Midbrain (tissue), 1 donor: ENCODE results near the gene KRT7.
"Not testable (repeated sequence)": the region's sequence is repeated elsewhere in the genome, so short reads cannot be mapped to it uniquely, and the experiment has no call there.

Source experiments
- DNase-seq: peaks from one replicate; lab custom pipeline; 2025; lab: John Stamatoyannopoulos, UW

Gene KRT7

GRCh38 chr12:52243856-52244614 is 11.0 kb downstream of the KRT7 start:
- no peak for DNase-seq

DNA sequence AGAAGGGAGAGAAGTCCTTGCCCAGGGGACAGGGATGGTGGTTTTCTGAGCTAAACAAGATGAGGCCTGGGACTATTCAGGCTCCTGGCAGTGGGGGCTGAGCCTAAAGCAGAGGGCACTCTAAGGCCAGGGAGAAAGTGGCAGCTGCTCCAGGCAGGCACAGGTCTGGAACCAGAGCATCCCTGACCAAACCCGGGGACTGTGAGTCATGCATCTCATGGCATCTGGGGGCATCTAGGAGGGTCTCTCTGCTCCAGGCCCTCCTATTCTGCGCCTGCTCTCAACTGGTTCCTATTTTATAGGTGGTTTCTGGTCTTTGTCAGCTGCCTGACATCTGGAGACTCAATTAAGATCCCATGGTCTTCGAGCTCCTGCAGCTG is 11.6 kb downstream of the KRT7 start:
- no peak for DNase-seq

GRCh38 chr12:52245259-52245961 is 12.4 kb downstream of the KRT7 start:
- DNase-seq = no peak

- no peak for DNase-seq
Observed at GRCh38 chr12:52245962-52246569, 13.0 kb downstream of the KRT7 start.

GRCh38 chr12:52246720-52247621 is 13.9 kb downstream of the KRT7 start:
- peak; percentile 11 for DNase-seq

- no peak for DNase-seq
Observed at GRCh38 chr12:52247622-52248540, 14.8 kb downstream of the KRT7 start.

- DNase-seq = peak; percentile 54
Observed at GRCh38 chr12:52248541-52249461, 15.8 kb downstream of the KRT7 start.

DNA sequence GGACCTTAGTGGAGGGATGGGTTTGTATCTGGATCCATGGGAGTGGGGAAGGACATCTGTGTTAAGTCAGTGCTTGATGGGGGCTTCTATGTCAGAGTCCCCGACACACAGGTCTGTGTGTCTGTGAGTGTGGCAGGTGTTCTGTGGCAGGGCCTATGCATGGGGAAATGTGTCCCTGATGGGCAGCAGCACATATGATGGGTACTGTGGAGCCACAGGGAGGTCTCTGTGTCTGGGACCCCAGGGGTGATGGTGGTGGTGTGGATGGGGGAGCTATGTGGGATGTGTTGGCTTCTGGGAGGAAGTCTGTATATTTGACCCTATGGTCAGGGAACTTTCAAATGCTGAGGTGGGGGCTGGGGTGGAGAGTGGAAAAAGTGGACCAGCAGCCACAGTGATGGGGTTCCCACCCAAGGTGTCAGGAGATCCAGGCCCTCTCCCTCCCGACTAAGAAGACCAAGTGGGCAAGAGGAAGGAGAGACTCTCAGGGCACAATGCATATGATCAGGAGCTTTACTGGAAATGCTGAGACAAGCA is 16.5 kb downstream of the KRT7 start:
- DNase-seq = no peak

GRCh38 chr12:52250048-52250990 is 17.3 kb downstream of the KRT7 start:
- DNase-seq = no peak

- DNase-seq = no peak
Observed at GRCh38 chr12:52251367-52252051, 18.5 kb downstream of the KRT7 start.

DNA sequence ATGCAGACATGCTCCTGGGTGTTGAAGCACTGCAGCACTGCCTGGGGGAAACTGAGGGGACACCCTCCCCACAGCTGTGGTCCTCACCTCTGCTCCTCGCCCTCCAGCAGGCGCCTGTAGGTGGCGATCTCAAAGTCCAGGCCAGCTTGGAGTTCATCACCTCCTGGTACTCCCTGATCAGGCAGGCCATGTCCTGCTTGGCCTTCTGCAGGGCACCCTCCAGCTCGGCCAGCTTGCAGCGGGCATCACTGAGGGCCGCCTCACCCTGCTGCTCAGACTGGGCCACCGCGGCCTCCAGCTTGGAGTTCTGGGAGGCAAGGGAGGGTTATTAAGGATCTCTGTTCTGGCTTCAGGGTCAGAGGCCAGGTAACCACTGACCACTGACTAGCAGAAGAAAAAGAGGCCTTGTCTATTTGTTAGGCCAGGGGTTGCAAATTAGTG is 19.2 kb downstream of the KRT7 start:
- DNase-seq = not testable (repeated sequence)

GRCh38 chr12:52252728-52253343 is 19.8 kb downstream of the KRT7 start:
- DNase-seq = no peak

- DNase-seq = no peak
Observed at GRCh38 chr12:52253391-52254179, 20.5 kb downstream of the KRT7 start.

DNA sequence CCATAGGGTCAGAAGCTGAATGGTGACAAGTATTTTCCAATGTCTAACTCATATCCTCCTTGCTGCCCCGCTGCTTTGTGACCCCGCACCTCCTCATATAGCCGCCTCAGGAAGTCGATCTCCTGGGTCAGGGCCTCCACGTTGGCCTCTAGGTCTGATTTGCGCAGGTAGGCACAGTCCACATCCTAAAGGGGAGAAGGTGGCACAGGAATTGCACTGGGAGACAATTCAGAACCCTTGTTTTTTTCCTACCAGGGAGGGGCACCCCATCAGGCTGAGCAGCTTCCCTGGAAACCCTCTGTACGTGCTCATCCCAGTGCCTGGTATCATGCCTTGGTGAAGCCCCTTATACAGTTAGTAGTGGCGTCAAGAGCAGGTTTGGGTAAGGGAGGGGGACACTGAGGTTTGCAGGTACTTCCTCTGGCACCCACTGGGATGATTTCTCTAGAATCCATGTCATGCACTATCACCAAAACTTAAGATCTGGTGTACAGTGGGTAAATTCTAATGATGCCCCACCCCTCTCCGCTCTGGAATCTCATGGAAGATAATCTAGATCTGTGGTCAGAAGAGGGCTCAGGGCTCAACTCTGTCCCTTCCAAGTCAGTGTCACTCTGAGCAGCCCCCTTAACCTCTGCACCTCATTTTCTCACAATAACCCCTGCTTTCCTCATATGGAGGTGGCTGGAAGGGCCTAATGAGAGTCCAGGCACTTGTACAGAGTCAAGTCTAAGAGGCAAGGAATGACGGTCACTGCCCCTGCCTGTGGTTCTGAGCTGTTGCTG is 21.3 kb downstream of the KRT7 start:
- no peak for DNase-seq

DNA sequence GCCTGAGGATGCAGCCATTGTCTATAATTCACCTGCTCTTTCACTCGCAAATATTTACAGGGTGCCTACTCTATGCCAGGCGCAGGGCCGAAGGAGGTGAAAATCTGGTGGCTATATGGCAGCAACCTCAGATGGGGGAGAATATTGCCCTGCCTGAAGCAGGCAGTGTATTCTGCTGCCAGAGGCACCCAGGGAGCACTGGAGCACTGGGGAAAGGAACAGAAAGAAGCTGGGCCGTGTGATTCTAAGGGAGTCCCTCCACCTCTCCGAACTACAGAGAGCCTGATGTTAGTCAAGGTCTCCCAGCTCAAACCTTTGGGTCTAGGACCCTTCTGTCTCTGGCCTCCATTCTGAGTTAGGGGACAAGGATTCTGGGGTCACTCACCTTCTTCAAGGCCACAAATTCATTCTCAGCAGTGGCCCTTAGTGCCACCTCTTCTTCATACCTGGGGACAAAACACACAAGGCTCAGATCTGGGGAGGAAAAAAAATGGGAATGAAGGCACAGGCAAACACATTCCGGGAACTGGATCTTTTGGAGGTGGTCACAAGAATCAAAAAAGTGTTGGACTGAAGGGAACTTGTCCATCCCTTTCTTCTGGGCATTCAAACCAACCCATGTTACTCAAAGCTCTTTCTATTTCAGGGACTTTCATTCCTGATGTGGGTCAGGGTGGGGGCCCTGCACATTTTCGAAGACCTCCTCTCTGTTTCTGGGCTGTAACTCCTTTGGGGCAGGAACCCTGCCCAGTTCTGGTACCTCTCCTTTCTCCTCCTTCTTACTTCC is 22.1 kb downstream of the KRT7 start:
- no peak for DNase-seq
